ENCODE measurements around the gene OSBPL10.
"Not testable (repeated sequence)": the region's sequence is repeated elsewhere in the genome, so short reads cannot be mapped to it uniquely, and the experiment has no call there.

OSBPL10 gene

DNA sequence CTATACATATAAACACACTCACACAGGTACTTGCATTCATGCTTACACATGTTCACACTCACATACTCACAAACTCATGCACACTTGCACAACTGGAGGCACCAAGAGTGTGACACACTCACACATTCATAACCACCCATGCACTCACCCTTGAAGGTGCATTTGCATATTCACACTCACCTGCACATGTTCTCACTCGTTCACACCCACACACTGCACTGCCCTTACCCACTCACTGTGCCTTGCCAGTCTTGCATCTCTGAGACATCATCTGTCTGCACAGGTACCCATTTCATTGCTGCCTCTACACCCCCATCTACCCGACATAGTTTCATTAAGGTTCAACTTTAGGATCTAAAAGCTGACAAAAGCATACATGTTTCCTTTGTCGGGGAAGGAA lies 95.8 kb downstream of the OSBPL10 start:
- DNase-seq, result no peak

DNA sequence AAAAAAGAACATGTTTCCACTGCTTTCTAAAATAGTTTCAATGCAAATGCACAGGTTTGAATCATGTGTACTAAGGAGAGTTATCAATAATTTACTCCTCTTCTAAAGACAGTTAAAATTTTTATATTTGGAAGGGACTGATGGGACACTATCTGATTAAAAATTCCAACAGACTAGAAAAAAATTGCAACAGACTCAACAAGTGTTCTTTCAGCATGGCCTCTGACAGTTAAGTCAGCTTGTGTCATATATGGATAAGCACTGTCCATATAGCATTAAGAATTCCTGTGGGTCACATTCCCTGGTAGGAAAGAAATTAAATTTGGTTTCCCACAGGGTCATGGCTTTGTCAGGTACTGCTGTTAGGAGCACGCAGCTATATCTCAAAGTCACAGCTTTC lies 96.8 kb downstream of the OSBPL10 start:
- no peak for DNase-seq

DNA sequence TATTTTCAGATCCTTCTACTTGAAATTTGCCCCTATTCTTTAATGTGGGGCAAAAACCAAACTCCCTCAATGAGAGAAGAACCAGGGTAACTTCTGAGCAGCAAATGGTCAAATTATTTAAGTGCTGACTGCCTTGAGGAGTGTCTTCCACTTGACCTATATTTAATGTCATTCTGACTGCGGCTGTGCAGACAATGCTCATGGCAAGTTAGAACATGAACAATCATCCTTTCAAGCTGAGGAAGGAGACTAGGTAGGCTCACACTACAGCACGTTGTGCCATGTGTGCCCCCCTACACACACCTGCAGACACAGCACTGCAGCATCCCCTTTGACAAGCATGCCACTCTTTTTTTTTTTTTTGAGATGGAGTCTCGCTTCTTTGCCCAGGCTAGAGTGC lies 98.2 kb downstream of the OSBPL10 start:
- no peak for DNase-seq

DNA sequence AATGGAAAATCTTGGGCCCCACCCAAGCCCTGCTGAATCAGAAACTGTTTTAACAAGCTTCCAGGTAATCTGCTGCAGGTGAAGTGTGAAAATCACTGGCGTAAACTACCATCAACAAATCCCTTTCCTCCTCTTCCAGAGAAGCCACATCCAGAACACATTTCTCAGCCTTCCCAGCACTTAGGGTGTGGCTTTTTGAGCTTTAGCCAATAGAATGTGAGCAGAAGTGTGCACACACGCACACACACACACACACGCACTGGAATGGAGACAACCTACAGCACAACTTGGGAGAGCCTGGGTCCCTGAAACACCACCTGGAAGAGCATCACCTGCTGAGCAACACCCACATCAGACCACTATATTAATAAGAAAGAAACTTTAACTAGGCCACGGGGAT lies 98.6 kb downstream of the OSBPL10 start:
- DNase-seq, result no peak

DNA sequence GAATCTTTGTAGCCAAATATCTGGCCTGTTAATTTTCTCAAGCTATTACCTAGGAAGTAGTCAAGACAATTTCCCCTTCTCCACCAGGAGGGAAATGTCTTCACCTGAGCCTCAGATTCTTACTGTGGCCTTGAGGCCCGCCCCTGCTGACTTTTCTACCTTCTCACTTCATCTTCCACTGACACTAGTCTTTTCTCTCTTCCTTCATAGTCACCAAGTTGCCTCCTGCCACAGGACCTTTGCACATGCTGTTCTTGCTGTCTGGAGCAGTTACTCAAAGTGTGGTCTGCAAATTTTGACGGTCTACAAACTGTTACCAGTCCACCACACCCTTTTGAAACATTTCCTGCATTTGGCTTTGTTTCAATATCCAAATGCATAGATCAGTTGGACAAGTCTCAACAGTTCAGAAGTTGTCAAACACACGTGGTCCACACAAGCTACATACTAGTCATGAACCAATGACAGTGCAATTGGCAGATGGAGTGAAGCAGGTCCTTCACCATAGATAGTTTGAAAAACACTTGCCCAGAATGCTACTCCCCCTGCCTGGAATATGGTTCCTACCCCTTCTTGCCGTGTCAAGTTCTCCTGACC lies 100.5 kb downstream of the OSBPL10 start:
- no peak for DNase-seq

DNA sequence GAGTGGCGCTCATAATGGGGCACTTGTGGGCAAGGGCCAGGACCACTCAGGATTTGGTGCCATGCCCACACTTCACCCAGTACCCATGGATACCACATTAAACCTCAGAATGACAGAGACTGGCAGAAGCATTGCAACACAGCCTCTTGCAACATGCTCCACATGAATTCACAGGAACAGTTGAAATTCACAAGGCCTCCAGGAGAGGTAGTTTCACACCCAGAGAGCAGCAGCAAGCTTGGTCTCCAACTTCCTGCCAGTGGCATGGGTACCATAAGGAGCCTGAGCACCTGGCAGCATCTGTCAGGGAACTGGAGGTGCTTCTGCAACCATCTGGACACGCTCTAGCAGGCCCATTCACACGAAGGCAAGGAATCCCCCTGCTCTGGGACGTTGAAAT lies 101.0 kb downstream of the OSBPL10 start:
- peak; percentile 64 for DNase-seq

DNA sequence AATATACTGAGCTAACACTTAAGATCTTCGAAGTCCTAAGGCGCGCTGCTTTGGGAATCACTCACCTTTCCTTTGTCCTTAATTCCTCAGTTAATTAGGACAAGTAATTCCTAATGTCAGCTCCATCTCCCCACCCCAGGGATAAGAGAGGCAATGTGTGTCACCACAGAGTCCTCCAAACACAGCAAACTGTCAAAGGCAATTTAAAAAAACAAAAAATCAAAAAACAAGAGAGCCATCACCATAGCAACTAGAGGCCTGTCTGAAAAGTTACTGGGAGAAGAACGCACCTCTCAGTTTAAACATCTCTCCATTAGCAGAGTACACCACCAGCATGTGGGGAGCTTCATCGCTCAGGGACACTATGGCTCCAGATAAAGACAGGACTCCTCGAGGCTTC lies 101.7 kb downstream of the OSBPL10 start:
- no peak for DNase-seq

DNA sequence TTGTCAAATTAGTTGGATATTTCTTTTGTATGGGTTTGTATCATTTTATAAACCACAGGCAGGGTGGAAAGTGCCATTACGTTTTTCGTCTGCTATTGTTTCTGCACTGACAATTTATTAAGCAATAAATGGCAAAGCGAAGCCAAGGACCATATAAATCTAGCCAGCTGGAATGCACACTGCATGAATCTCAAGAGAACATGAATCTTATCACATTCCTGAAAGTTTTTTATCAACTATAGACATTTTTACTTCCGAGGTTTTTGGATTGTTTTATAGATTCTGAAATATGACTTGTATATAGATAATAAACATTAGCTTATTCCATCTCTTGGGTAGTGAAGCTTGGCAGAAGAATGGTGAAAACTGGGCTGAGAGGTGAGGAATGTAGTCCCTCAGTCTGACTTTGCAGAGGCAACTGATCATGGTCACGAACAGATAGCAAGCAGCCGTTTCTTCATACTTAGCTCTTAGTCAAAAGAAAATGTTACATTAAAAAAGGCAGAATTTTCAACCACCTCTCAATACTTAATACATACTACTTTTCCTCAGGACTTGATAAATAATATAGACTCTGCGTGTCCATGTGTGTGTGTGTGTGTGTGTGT lies 102.7 kb downstream of the OSBPL10 start:
- DNase-seq, result peak; percentile 22

DNA sequence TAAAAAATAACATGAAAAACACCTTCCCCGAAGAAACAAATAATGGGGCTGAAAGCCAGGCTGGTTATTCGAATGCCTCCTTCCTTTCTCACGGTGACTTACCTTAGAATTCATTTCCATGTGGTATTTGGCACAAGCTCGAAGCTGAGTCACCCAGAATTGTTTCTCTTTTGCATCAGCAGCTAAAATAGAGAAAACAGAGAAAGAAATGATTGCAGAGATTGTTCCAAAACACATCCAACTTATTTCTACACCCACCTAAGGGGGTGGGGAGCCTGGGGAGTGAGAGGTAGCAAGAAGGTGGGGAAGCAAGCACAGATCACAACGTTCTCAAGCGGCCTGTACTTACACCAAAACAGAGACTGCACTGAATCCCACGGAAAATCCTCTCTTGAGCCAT lies 104.7 kb downstream of the OSBPL10 start:
- DNase-seq, result peak; percentile 64

DNA sequence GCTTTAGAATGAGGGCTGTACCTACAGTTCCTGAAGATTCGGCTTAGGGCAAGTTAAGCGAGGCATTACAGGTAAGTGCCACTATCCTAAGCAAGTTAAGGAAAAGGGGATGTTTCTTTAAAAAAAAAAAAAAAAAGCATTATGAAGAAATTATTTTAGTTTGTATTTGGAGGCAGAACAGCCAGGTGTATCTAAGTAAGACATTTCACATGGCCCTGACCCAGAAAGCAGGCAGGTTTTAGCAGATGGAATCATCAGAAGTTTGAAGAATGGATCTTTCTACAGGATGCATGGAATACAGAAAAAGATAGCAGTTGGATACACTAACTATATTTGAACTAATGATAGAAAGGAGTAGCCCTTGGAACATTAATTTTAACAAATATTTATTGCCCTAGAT lies 105.6 kb downstream of the OSBPL10 start:
- no peak for DNase-seq

DNA sequence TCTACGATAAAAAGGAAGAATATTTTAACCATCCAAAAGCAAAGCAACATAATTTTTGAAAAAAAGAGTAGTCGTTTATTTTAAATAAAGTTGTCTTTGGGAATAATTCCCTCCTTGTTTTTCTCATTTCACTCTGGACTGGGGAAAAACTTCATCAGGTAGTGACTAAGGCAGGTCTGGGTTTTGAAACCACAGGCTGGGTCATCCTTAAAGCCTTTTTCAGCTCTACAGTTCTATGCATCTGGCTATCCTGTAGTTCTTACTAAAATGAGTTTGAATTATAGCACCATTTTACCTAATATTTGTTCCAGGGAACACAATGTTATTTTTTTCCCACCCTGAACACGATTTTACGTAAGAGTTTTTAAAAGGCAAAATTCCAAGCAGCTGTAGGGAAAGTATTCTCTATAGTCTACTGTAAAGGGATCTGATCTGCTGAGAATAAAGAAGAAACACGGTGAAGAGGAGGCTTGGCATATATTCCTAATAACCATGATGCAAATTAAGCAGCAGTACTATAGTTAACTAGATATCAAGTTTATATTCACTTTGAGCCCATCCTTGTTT lies 107.7 kb downstream of the OSBPL10 start:
- DNase-seq, result no peak

DNA sequence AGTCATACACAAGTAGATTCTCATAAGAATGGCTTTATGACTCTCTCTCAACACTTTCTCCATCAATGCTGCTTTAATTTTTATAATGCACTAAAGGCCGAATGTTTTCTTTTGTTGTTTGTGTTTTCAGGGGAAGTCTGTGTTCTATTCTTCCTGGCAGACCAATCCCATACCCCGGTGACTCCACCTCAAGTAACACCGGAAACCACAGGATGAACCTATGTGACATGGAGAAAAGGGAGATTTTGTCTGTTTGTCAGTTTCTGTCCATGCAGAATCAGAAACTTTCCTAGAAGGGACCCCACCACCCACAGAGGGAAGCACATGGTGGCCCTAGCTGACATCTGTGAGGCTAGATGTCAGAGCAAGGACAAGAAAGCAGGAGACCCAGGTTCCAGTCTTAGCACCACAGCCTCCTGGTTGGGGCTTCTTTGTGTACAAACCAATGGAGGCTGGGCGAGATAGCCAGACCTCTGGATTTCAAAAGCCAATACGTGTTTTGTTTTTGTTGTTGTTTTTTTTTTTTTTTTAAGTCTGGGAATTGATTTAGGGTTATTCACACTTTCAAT lies 109.0 kb downstream of the OSBPL10 start:
- no peak for DNase-seq

DNA sequence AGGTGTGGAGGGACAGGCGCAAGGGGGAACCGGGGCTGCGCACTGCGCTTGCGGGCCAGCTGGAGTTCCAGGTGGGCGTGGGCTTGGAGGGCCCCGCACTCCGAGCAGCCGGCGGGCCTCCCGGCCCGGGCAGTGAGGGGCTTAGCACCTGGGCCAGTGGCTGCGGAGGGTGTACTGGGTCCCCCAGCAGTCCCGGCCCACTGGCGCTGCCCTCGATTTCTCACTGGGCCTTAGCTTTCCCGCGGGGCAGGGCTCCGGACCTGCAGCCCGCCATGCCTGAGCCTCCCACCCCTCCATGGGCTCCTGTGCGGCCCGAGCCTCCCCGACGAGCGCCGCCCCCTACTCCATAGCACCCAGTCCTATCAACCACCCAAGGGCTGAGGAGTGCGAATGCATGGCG lies 111.0 kb downstream of the OSBPL10 start:
- DNase-seq, result not testable (repeated sequence)

DNA sequence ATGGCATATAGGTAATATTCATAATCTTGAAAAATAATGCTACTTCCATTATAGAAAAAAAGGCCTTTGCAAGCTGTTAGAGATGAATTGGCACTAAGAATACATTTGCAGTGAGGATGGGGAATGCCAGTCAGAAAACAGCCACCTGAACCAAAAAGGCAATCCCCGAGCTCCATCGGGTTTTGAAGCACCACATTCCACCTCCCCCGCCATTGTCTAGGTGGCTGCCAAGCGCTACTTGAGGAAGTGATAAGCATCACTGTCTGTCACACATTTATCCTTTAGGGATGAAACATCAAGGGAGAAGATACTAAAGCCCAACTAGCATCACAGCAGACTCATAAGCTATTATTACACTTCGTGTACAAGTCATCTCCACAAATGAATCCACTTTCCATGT lies 112.8 kb downstream of the OSBPL10 start:
- DNase-seq, result no peak

DNA sequence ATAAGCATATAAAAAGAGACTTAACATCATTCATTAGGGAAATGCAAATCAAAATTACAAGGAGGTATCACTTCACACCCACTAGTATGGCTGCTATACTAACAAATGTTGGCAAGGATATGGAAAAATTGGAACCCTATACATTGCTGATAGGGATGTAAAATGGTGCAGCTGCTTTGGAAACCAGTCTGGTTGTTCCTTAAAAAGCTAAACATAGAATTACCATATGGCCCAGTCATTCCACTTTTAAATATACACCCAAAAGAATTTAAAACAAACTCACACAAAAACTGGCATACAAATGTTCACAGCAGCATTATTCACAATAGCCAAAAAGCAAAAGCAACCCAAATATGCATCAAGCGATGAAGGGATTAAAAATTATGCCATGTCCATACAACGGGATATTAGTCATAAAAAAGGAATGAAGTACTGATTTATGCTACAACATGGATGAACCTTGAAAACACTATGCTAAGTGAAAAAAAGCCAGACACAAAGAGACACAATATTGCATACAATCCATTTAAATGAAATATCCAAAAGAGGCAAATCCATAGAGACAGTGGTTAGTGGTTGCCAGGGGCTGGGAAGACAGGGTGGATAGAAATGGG lies 118.3 kb downstream of the OSBPL10 start:
- no peak for DNase-seq

DNA sequence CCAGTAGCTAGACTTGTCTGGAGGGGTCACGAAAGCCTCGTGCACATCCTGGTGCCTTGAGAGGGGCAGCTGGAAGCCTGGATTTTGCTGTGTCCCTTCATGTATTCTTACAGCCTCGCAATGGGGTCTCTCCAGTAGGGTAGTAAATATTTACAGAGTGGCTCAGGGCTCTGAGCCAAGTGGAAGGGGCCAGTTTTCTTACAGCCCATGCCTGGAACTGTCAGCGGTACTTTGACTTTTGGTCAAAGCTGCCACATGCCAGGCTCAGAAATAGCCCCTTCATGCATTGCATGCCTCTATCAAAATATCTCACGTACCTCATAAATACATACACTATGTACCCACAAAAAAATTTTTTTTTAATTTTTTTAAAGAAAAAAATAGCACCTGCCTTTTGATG lies 119.2 kb downstream of the OSBPL10 start:
- no peak for DNase-seq

DNA sequence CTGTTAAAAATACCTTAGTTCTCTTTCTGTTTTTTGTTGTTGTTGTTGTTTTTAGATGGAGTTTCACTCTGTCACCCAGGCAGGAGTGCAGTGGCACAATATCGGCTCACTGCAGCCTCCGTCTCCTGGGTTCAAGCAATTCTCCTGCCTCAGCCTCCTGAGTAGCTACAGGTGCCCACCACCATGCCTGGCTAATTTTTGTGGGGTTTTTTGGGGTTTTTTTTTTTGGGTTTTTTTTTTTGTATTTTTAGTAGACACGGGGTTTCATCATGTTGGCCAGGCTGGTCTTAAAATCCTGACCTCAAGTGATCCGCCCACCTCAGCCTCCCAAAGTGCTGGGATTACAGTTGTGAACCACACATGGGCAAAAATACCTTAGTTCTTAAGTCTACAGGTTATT lies 120.4 kb downstream of the OSBPL10 start:
- DNase-seq, result not testable (repeated sequence)

DNA sequence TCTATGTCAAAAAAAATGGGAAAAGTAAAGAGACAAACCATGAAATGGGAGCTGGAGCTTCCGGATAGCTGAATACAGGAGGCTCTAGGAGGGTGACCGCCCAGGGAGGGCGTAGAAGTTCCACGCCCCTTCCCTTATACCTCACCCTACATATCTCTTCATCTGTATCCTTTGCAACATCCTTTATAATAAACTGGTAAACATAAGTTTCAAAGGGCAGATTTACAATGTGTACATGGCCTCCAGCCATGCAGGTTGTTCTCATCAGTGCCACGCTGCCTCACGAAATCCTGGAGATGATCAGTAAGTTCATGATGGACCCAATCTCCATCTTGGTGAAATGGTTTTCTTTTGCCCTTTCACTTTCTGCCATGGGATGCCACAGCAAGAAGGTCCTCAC lies 121.8 kb downstream of the OSBPL10 start:
- DNase-seq, result no peak

DNA sequence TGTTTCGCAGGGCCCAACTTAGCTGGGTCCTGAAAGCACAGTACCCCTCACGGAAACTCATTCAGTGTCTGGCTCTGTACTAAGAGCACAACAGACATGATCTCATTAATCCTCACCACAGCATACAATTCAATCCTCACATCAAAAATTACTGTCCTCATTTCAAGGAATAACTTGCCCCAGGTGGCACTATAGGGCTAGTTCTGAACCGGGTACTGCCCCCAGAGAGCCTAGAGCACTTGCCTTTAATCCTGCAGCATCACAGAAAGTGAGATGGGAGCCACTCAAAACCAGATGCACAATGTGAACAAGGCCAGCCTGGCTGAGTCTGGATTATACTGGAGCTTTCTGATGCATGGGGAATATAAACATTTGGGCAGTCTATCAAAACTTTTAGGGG lies 122.6 kb downstream of the OSBPL10 start:
- no peak for DNase-seq

DNA sequence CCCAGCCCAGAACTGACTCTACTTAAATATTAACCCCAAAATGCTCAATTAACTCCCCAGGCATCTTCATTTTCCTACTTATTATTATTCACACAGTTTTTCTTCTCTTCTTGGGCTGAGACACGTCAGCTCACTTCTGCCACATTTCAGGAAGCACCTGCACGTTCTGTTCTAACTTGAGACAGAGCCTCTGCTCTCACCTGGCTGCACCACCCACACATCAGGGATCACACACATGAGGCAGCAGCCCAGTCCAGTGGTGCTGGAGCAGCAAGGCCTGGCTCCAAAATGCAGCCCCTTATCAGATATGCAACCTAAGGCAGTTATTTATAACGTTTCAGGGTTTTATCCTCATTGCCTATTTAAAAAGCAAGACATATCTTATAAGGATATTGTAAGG lies 127.5 kb downstream of the OSBPL10 start:
- DNase-seq, result no peak

DNA sequence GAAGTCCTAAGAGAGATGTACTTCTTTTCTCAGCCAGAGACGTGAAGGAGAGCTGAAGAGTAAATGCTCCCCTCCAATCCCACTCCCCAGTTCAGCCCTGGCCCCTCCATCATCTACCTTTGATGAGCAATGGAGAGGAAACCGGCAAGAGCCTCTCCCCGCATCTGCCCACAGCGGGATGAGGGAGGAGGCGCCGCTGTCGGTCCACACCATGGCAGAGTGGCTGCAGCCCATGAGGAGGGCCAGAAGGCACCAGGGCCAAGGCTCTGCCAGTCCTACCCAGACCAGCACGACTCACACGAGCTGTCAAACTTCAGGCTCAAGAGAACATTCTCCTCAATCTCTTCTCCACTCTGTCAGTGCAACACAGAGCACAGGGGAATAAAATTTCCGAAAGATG lies 129.8 kb downstream of the OSBPL10 start:
- no peak for DNase-seq

DNA sequence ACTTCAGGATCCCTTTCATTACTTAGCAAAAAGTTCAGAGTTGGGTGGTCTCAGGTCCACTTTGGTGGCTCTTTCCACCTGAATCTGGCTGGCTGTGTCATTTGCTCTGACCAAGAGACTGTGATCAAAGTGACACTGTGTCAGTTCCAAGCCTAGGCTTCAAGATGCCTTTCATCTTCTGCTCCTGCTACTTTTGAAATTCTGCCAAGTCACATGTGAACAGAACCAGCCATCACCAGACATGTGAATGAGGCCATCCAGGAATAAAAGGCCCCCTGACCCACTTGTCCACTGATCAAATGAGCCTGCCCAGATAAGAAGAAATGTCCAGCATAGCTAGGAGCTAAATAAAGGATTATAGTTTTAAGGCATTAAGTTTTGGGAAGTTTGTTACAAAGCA lies 132.2 kb downstream of the OSBPL10 start:
- DNase-seq, result no peak

DNA sequence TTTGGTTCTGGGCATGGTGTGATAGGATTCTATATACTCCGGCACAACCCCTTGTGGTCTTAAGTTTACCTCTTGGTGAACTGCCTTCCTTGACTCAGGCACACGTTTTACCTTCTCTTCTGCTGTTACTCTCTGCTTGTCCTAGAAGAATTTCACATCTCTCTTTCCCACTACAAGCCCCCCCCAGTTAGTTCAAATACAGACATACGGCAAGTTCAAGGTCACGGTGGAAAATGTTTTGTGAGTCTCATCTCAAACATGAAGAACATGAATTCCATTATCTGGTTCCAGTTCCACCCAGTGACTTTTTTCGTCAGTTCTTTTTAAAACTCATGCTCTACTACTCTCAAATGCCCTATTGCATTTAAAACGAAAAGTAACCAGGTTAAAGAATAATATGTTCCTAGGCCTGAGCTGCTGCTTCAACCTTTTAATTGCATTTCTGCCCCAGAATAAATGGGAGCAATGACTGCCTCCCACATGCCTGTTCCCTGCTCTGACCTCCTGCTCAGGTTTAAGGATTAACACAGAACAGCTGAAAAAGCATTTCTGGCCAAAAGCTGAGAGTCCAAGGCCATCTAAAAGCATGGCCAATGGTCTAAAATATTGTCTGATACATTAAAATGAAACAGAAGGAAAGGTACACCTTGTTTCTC lies 132.8 kb downstream of the OSBPL10 start:
- DNase-seq, result no peak

DNA sequence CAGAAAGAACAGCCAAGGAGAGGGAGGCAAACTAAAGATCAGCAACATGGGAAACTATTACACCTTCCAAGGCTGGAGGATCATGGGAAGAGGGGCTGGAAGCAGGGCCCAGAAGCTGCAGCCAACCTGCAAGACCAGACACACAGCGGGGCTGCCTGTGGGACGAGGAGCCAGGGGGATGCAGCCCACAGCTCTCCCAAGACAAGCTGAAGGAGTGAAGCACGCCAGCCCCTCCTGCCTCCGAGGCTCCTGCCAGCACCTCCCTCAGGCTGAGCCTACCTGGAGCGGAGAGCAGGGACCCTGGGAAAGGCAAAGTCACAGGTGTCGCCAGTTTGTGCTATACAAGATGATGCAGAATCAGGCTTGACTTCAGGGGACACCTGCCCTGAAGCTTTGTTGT lies 133.3 kb downstream of the OSBPL10 start:
- DNase-seq, result no peak
